RPMI8226 (cell line): Measurements from ENCODE around the gene CRY1.
"Not testable (repeated sequence)": the region's sequence is repeated elsewhere in the genome, so short reads cannot be mapped to it uniquely, and the experiment has no call there.

Source experiments
- DNase-seq: peaks from one replicate; pipeline ENCODE4 v3.0.0-alpha.2; 2015

The CRY1 gene

GRCh38 chr12:107057071-107057834 is 36.1 kb downstream of the CRY1 start:
- no peak for DNase-seq

GRCh38 chr12:107053709-107054108 is 39.6 kb downstream of the CRY1 start:
- no peak for DNase-seq

GRCh38 chr12:107045186-107045585 is 48.2 kb downstream of the CRY1 start:
- no peak for DNase-seq

GRCh38 chr12:107042801-107043200 is 50.5 kb downstream of the CRY1 start:
- DNase-seq = no peak

GRCh38 chr12:107035733-107036132 is 57.6 kb downstream of the CRY1 start:
- no peak for DNase-seq

GRCh38 chr12:107033758-107034739 is 59.3 kb downstream of the CRY1 start:
- no peak for DNase-seq

GRCh38 chr12:107032266-107032665 is 61.1 kb downstream of the CRY1 start:
- no peak for DNase-seq

GRCh38 chr12:107031061-107031460 is 62.3 kb downstream of the CRY1 start:
- DNase-seq = no peak

- DNase-seq = no peak
Observed at GRCh38 chr12:107029081-107029480, 64.3 kb downstream of the CRY1 start.

- DNase-seq = no peak
Observed at GRCh38 chr12:107027636-107028053, 65.7 kb downstream of the CRY1 start.

- DNase-seq = no peak
Observed at GRCh38 chr12:107026806-107027635, 66.3 kb downstream of the CRY1 start.

- not testable (repeated sequence) for DNase-seq
Observed at GRCh38 chr12:107026356-107026755, 67.0 kb downstream of the CRY1 start.

GRCh38 chr12:107025671-107026070 is 67.7 kb downstream of the CRY1 start:
- DNase-seq = no peak

GRCh38 chr12:107019546-107019945 is 73.8 kb downstream of the CRY1 start:
- no peak for DNase-seq

- DNase-seq = no peak
Observed at GRCh38 chr12:107017042-107017441, 76.3 kb downstream of the CRY1 start.

GRCh38 chr12:107014055-107014454 is 79.3 kb downstream of the CRY1 start:
- peak; percentile 56 for DNase-seq

GRCh38 chr12:107012736-107013425 is 80.5 kb downstream of the CRY1 start:
- DNase-seq = no peak

GRCh38 chr12:107011519-107011918 is 81.8 kb downstream of the CRY1 start:
- no peak for DNase-seq

- no peak for DNase-seq
Observed at GRCh38 chr12:107007411-107007810, 85.9 kb downstream of the CRY1 start.

GRCh38 chr12:107002665-107003064 is 90.7 kb downstream of the CRY1 start:
- not testable (repeated sequence) for DNase-seq

- DNase-seq = no peak
Observed at GRCh38 chr12:106999446-106999845, 93.9 kb downstream of the CRY1 start.

- DNase-seq = no peak
Observed at GRCh38 chr12:106997916-106998315, 95.4 kb downstream of the CRY1 start.
